Fibroblast of the aortic adventitia (primary cell): Measurements from ENCODE around the gene CCNC. TPM values are rescaled to one million over a fixed set of nuclear protein-coding genes. Genes with fewer than 3 reads are reported as not detected.

Experiments used
- DNase-seq: peaks from one replicate; pipeline ENCODE4 v3.0.0-alpha.2; 2010; ENCODE audit warnings: low read depth
- H3K4me3 ChIP-seq: 2 replicates; pipeline ENCODE4 v1.5.1; 2011; ENCODE audit warnings: low read depth, mild to moderate bottlenecking, control low read depth, low read length, moderate library complexity
- total RNA-seq: library from RNA; depleted of rRNA; stranded (reverse); fragments of >200 nt; gene quantifications from 2 replicates; pipeline ENCODE4 v1.2.3, GENCODE V29; 2012; ENCODE audit warnings: low replicate concordance
- TF ChIP-seq, protein P1 (sequence below): IDR thresholded peaks from 2 replicates; pipeline ENCODE4 v1.5.1; 2011; ENCODE audit warnings: mild to moderate bottlenecking, low read length, control low read depth, inconsistent platforms; ENCODE audit not compliant: insufficient read depth

Gene CCNC
- total RNA-seq, 1 donor: 52.4 TPM

DNA sequence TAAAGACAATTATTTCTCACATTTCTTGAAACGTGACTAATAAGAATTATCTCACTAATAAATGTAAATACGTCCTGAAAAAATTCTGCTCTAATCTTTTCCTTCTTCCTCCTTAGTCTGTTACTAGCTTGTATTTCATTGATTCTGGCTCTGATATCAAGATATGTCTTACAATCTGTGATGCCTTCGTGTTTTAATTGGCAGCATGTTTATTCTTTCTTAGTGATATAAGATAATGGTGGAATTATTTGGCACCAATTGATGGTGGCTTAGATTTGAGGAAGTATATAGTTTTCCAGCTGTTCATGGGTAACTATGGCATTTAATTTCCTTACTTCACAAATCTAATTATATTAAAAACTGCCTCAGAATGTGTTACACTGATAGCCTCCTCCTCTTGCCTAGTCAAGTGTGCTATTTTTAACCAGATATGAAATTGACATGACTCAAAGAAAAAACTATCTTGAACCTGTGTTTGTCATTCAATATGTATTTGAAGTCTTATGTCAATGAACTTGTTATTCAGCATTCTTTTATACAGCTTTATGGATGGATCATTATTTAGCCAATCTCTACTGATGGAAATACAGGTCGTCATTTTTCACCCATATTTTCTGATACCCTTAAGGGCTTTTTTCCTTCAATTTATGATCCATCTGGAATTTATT, 5.3 kb downstream of the CCNC start:
- DNase-seq: no peak
- no peak overlapping the region for H3K4me3 ChIP-seq
- TF ChIP-seq, protein P1, sequence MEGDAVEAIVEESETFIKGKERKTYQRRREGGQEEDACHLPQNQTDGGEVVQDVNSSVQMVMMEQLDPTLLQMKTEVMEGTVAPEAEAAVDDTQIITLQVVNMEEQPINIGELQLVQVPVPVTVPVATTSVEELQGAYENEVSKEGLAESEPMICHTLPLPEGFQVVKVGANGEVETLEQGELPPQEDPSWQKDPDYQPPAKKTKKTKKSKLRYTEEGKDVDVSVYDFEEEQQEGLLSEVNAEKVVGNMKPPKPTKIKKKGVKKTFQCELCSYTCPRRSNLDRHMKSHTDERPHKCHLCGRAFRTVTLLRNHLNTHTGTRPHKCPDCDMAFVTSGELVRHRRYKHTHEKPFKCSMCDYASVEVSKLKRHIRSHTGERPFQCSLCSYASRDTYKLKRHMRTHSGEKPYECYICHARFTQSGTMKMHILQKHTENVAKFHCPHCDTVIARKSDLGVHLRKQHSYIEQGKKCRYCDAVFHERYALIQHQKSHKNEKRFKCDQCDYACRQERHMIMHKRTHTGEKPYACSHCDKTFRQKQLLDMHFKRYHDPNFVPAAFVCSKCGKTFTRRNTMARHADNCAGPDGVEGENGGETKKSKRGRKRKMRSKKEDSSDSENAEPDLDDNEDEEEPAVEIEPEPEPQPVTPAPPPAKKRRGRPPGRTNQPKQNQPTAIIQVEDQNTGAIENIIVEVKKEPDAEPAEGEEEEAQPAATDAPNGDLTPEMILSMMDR: no peak

- H3K4me3 ChIP-seq: no peak overlapping the region
- DNase-seq: no peak
- TF ChIP-seq, protein P1: no peak
Observed at GRCh38 chr6:99560668-99561067, 7.8 kb downstream of the CCNC start.

- no peak for DNase-seq
- TF ChIP-seq, protein P1: no peak
- no peak overlapping the region for H3K4me3 ChIP-seq
Observed at GRCh38 chr6:99559057-99559456, 9.4 kb downstream of the CCNC start.

DNA sequence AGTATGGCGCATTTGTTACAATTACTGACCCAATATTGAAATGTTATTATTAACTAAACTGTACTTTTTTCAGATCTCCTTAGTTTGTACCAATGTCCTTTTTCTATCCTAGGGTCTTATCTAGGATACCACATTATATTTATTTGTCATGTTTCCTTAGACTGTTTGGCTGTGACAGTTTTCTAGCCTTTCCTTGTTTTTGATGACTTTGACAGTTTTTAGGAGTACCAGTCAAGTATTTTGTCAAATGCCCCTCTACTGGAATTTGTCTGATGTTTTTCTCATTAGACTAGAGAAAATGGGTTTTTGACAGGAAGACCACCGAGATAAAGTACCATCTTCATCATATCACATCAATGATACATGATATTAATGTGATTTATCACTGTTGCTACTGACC, 14.6 kb downstream of the CCNC start:
- no peak for DNase-seq
- H3K4me3 ChIP-seq: no peak overlapping the region
- TF ChIP-seq, protein P1: no peak

- DNase-seq: no peak
- TF ChIP-seq, protein P1: no peak
- H3K4me3 ChIP-seq: no peak overlapping the region
Observed at GRCh38 chr6:99550046-99550748, 18.3 kb downstream of the CCNC start.

DNA sequence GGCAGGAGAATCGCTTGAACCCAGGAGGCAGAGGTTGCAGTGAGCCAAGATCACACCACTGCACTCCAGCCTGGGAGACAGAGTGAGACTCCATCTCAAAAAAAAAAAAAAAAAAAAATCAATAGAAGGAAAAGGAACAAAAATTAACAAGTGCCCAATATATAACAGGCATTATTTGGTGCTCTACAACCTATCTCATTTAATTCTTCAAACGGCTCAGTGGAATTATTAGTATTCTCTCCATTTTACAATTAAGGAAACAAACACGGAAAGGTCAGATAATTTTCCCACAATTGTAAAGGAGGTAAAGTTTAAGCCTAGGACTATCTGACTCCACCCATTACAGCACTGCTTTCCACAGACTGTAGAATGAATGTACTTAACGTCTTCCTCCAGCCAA, 19.8 kb downstream of the CCNC start:
- H3K4me3 ChIP-seq: no peak overlapping the region

More for the DNA sequence above, 19.8 kb downstream of the CCNC start:
- DNase-seq: no peak
- TF ChIP-seq, protein P1: no peak
